Neural cell (in vitro differentiated cells): ENCODE data around the gene DMWD. TPM values are rescaled to one million over a fixed set of nuclear protein-coding genes. Genes with fewer than 3 reads are reported as not detected.
A peak's percentile ranks its signal among the peaks of the same experiment; 100 is the strongest.

ENCODE experiments used
- H2AFZ ChIP-seq: fragments of 200-600, 300-800 bp; sonication (generic), shearing (Covaris generic); 2 replicates; pipeline ENCODE4 v1.6.0; 2014; ENCODE audit warnings: low read depth, mild to moderate bottlenecking, antibody characterized with exemption, low read length, moderate library complexity
- H3F3A ChIP-seq: fragments of 200-600 bp; shearing (Covaris generic); 2 replicates; pipeline ENCODE4 v1.6.1; 2016; ENCODE audit warnings: mild to moderate bottlenecking, moderate library complexity, mixed read lengths, antibody characterized with exemption, low read length; ENCODE audit not compliant: insufficient read depth, poor library complexity, severe bottlenecking
- H3K27ac ChIP-seq: fragments of 200-600, 300-800 bp; sonication (generic), shearing (Covaris generic); 2 replicates; pipeline ENCODE4 v1.5.1; 2014; ENCODE audit warnings: mild to moderate bottlenecking, low read length, moderate library complexity
- H3K27me3 ChIP-seq: fragments of 300-800, 200-600 bp; sonication (generic), shearing (Covaris generic); 2 replicates; pipeline ENCODE4 v1.6.0; 2014; ENCODE audit warnings: mild to moderate bottlenecking, low read depth, low read length, moderate library complexity; ENCODE audit not compliant: insufficient read depth
- H3K36me3 ChIP-seq: fragments of 300-800, 200-600 bp; sonication (generic), shearing (Covaris generic); 2 replicates; pipeline ENCODE4 v1.5.1; 2014; ENCODE audit warnings: mild to moderate bottlenecking, antibody characterized with exemption, low read length, moderate library complexity; ENCODE audit not compliant: insufficient read depth
- H3K4me2 ChIP-seq: fragments of 300-800, 200-600 bp; sonication (generic), shearing (Covaris generic); 2 replicates; pipeline ENCODE4 v1.6.0; 2014; ENCODE audit warnings: mild to moderate bottlenecking, low read length
- H3K4me3 ChIP-seq: fragments of 300-800, 200-600 bp; sonication (generic), shearing (Covaris generic); 2 replicates; pipeline ENCODE4 v1.5.1; 2014; ENCODE audit warnings: mild to moderate bottlenecking, low read length, moderate library complexity
- H3K79me2 ChIP-seq: fragments of 200-600 bp; shearing (Covaris generic); replicated peaks from 2 replicates; pipeline ENCODE4 v1.6.0; 2014; ENCODE audit warnings: mild to moderate bottlenecking, low read length, moderate library complexity; ENCODE audit not compliant: insufficient read depth
- H3K9ac ChIP-seq: fragments of 300-800, 200-600 bp; sonication (generic), shearing (Covaris generic); 2 replicates; pipeline ENCODE4 v1.6.1; 2016; ENCODE audit warnings: mild to moderate bottlenecking, low read length, mixed read lengths
- H3K9me2 ChIP-seq: fragments of 200-600 bp; shearing (Covaris generic); 2 replicates; pipeline ENCODE4 v1.6.1; 2016; ENCODE audit warnings: mild to moderate bottlenecking, low read length, mixed read lengths; ENCODE audit not compliant: insufficient read depth
- H3K9me3 ChIP-seq: fragments of 200-600, 300-800 bp; sonication (generic), shearing (Covaris generic); 2 replicates; pipeline ENCODE4 v1.6.1; 2016; ENCODE audit warnings: mild to moderate bottlenecking, mixed run types, low read length, moderate library complexity, mixed read lengths
- H4K20me1 ChIP-seq: fragments of 200-600 bp; shearing (Covaris generic); 2 replicates; pipeline ENCODE4 v1.6.1; 2016; ENCODE audit warnings: mild to moderate bottlenecking, mixed run types; ENCODE audit not compliant: insufficient read depth
- CTCF ChIP-seq: fragments of 450-650 bp; IDR thresholded peaks from 2 replicates; pipeline ENCODE4 v1.5.1; 2014; ENCODE audit warnings: antibody characterized with exemption, mild to moderate bottlenecking, moderate library complexity; ENCODE audit not compliant: poor library complexity, severe bottlenecking
- EP300 ChIP-seq: fragments of 450-650 bp; conservative IDR thresholded peaks from 2 replicates; pipeline ENCODE4 v1.6.1; 2014; ENCODE audit warnings: antibody characterized with exemption, mild to moderate bottlenecking, moderate library complexity; ENCODE audit not compliant: poor library complexity, severe bottlenecking
- EZH2 ChIP-seq: fragments of 200-600, 300-800 bp; shearing (Covaris generic), sonication (generic); IDR thresholded peaks from 2 replicates; pipeline ENCODE4 v1.6.1; 2014; ENCODE audit warnings: antibody characterized with exemption, low read length, borderline replicate concordance, mild to moderate bottlenecking; ENCODE audit not compliant: insufficient read depth, poor library complexity, severe bottlenecking
- MXI1 ChIP-seq: fragments of 450-650 bp; conservative IDR thresholded peaks from 2 replicates; pipeline ENCODE4 v1.6.1; 2014; ENCODE audit warnings: antibody characterized with exemption, mild to moderate bottlenecking; ENCODE audit not compliant: poor library complexity, severe bottlenecking
- POLR2AphosphoS5 ChIP-seq: IDR thresholded peaks from 2 replicates; pipeline ENCODE4 v1.6.1; 2012
- RAD21 ChIP-seq: fragments of 450-650 bp; conservative IDR thresholded peaks from 2 replicates; pipeline ENCODE4 v1.6.1; 2014; ENCODE audit warnings: antibody characterized with exemption, mild to moderate bottlenecking, moderate library complexity
- REST ChIP-seq: IDR thresholded peaks from 2 replicates; pipeline ENCODE4 v1.6.1; 2012; ENCODE audit warnings: borderline replicate concordance
- SMC3 ChIP-seq: fragments of 450-650 bp; conservative IDR thresholded peaks from 2 replicates; pipeline ENCODE4 v1.6.1; 2014; ENCODE audit warnings: antibody characterized with exemption, mild to moderate bottlenecking, moderate library complexity; ENCODE audit not compliant: poor library complexity
- TAF1 ChIP-seq: IDR thresholded peaks from 2 replicates; pipeline ENCODE4 v1.6.1; 2012; ENCODE audit warnings: low read depth
- polyA plus RNA-seq: library from polyadenylated mRNA; depleted of rRNA; stranded (reverse); fragments of >200 nt; gene quantifications from 2 replicates; pipeline ENCODE4 v1.2.3, GENCODE V29; 2014

DMWD gene
- polyA plus RNA-seq, 1 donor from 2014 or later, result 20.4 TPM

- Histone ChIP-seq H3K9me3 (no peaks in the 10 kb centered on the region), H3K27ac (no peak overlapping the region), H3K4me3 (no peak overlapping the region), H3K36me3 (no peaks in the 10 kb centered on the region), H2AFZ (no peak overlapping the region), H4K20me1 (no peaks in the 10 kb centered on the region), H3F3A (no peaks in the 10 kb centered on the region), H3K27me3 (no peaks in the 10 kb centered on the region), H3K4me2 (no peak overlapping the region), H3K9ac (no peak overlapping the region), H3K79me2 (no peaks in the 10 kb centered on the region), H3K9me2 (no peaks in the 10 kb centered on the region)
- TF ChIP-seq CTCF (peak; percentile 83), SMC3 (peak; percentile 64), POLR2AphosphoS5 (no peak), EP300 (no peak), RAD21 (peak; percentile 49), REST (no peak)
Observed at GRCh38 chr19:45817010-45817724, 24.5 kb upstream of the DMWD start.

GRCh38 chr19:45816236-45817009 is 23.8 kb upstream of the DMWD start:
- Histone ChIP-seq H3K79me2 (no peaks in the 10 kb centered on the region), H3K9ac (peak overlapping the region; percentile 31), H3K4me2 (no peak overlapping the region), H2AFZ (no peak overlapping the region), H3K9me2 (no peaks in the 10 kb centered on the region), H3K27me3 (no peaks in the 10 kb centered on the region), H3F3A (no peaks in the 10 kb centered on the region), H3K4me3 (peak overlapping the region; percentile 55), H3K36me3 (no peaks in the 10 kb centered on the region), H3K27ac (no peak overlapping the region), H3K9me3 (no peaks in the 10 kb centered on the region), H4K20me1 (no peaks in the 10 kb centered on the region)
- TF ChIP-seq POLR2AphosphoS5 (no peak), TAF1 (no peak), CTCF (no peak), EP300 (no peak), MXI1 (no peak), REST (no peak), RAD21 (no peak), SMC3 (no peak), EZH2 (no peak)
